ENCODE results near the gene OLFML2B. TPM values are rescaled to one million over a fixed set of nuclear protein-coding genes. Genes with fewer than 3 reads are reported as not detected.

Gene OLFML2B
- total RNA-seq, 1 experiment from 2014 or later: 0.43 TPM

- peaks cover 3% of the 10 kb centered on the region for H3K27me3 Mint-ChIP-seq (ENCODE audit: insufficient read depth, unreplicated experiment)
- Histone ChIP-seq H3K36me3 (ENCODE audit: control insufficient read depth, insufficient read depth, low read length) (no peaks in the 10 kb centered on the region), H3K4me1 (no peaks in the 10 kb centered on the region), H3K4me3 (ENCODE audit: low read depth, low read length) (no peak overlapping the region), H3K27me3 (replicated peaks; ENCODE audit: control insufficient read depth, insufficient read depth, low read length) (no peaks in the 10 kb centered on the region; the same call in 1 of the 2 replicates), H3K9me3 (peaks cover 3% of the 10 kb centered on the region; the same call in 1 of the 2 replicates)
- ChIA-PET CTCF (no interaction called here), POLR2A (no interaction called here)
- intact Hi-C loops (cut with micrococcal nuclease; ENCODE audit: unreplicated experiment): no loop called here
- no peaks in the 10 kb centered on the region for H3K4me1 Mint-ChIP-seq (ENCODE audit: low read depth, unreplicated experiment)
- no TSS peak for BruUV-seq (replicated peaks)
- peak in 1 of 2 experiments; percentile 17 for DNase-seq
- H3K27ac Mint-ChIP-seq (ENCODE audit: unreplicated experiment): no peak overlapping the region
- H3K9me3 Mint-ChIP-seq (ENCODE audit: unreplicated experiment): no peaks in the 10 kb centered on the region
- TF ChIP-seq CTCF (IDR thresholded peaks at IDR 0.05; ENCODE audit: insufficient read depth in 1 of 2, low read depth in 1 of 2, low read length in 1 of 2, severe bottlenecking in 1 of 2, unreplicated experiment in 1 of 2): no peak
- H3K36me3 Mint-ChIP-seq (ENCODE audit: insufficient read depth, unreplicated experiment): no peaks in the 10 kb centered on the region
- no peak overlapping the region for H3K4me3 Mint-ChIP-seq (ENCODE audit: unreplicated experiment)
These were observed 41.7 kb downstream of the OLFML2B start for GRCh38 chr1:161981735-161982506.

DNA sequence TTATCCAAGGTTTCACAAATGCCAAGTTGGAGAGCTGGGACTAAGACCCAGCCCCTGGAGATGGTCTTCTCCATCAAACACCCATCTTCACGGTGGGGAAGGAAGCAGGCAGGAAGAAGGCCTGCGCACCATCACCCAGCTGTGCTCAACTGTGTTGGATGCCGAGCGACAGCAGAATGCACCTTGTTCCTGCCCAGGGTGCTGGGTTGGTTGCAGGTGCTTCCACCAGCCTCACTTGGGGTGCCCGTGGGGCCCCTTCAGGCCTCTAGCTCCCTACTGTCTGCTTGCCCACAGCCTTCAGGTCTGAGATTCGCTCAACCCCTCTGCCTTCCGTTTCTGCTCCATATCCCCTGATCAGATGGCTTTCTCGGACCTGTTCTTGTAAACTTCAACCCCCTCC, 42.5 kb downstream of the OLFML2B start:
- ChIA-PET POLR2A (no interaction called here), CTCF (no interaction called here)
- intact Hi-C loops (cut with micrococcal nuclease; ENCODE audit: unreplicated experiment): no loop called here

More for the DNA sequence above, 42.5 kb downstream of the OLFML2B start:
- TF ChIP-seq CTCF (IDR thresholded peaks at IDR 0.05; ENCODE audit: insufficient read depth in 1 of 2, low read depth in 1 of 2, low read length in 1 of 2, severe bottlenecking in 1 of 2, unreplicated experiment in 1 of 2): no peak
- no peaks in the 10 kb centered on the region for H3K4me1 ChIP-seq
- Mint-ChIP-seq H3K36me3 (ENCODE audit: insufficient read depth, unreplicated experiment) (no peaks in the 10 kb centered on the region), H3K9me3 (ENCODE audit: unreplicated experiment) (no peaks in the 10 kb centered on the region), H3K4me1 (ENCODE audit: low read depth, unreplicated experiment) (no peaks in the 10 kb centered on the region), H3K27ac (ENCODE audit: unreplicated experiment) (no peak overlapping the region), H3K4me3 (ENCODE audit: unreplicated experiment) (no peak overlapping the region), H3K27me3 (ENCODE audit: insufficient read depth, unreplicated experiment) (peaks cover 3% of the 10 kb centered on the region)
- H3K36me3 ChIP-seq (ENCODE audit: control insufficient read depth, insufficient read depth, low read length): no peaks in the 10 kb centered on the region
- H3K27me3 ChIP-seq (replicated peaks; ENCODE audit: control insufficient read depth, insufficient read depth, low read length): no peaks in the 10 kb centered on the region; the same call in 1 of the 2 replicates
- no peak overlapping the region for H3K4me3 ChIP-seq (ENCODE audit: low read depth, low read length)
- no peaks in the 10 kb centered on the region for H3K9me3 ChIP-seq
- no TSS peak for BruUV-seq (replicated peaks)
- peak in 1 of 2 experiments; percentile 13 for DNase-seq

All from Caco-2 (cell line).